NCI-H128 (cell line): ENCODE results near the gene TRAF6.
A peak's percentile ranks its signal among the peaks of the same experiment; 100 is the strongest.
"Not testable (repeated sequence)": the region's sequence is repeated elsewhere in the genome, so short reads cannot be mapped to it uniquely, and the experiment has no call there.

Source experiments
- DNase-seq: peaks from one replicate; lab custom pipeline; 2025; ENCODE audit not compliant: unreplicated experiment; lab: John Stamatoyannopoulos, UW

Gene TRAF6, protein sequence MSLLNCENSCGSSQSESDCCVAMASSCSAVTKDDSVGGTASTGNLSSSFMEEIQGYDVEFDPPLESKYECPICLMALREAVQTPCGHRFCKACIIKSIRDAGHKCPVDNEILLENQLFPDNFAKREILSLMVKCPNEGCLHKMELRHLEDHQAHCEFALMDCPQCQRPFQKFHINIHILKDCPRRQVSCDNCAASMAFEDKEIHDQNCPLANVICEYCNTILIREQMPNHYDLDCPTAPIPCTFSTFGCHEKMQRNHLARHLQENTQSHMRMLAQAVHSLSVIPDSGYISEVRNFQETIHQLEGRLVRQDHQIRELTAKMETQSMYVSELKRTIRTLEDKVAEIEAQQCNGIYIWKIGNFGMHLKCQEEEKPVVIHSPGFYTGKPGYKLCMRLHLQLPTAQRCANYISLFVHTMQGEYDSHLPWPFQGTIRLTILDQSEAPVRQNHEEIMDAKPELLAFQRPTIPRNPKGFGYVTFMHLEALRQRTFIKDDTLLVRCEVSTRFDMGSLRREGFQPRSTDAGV

DNA sequence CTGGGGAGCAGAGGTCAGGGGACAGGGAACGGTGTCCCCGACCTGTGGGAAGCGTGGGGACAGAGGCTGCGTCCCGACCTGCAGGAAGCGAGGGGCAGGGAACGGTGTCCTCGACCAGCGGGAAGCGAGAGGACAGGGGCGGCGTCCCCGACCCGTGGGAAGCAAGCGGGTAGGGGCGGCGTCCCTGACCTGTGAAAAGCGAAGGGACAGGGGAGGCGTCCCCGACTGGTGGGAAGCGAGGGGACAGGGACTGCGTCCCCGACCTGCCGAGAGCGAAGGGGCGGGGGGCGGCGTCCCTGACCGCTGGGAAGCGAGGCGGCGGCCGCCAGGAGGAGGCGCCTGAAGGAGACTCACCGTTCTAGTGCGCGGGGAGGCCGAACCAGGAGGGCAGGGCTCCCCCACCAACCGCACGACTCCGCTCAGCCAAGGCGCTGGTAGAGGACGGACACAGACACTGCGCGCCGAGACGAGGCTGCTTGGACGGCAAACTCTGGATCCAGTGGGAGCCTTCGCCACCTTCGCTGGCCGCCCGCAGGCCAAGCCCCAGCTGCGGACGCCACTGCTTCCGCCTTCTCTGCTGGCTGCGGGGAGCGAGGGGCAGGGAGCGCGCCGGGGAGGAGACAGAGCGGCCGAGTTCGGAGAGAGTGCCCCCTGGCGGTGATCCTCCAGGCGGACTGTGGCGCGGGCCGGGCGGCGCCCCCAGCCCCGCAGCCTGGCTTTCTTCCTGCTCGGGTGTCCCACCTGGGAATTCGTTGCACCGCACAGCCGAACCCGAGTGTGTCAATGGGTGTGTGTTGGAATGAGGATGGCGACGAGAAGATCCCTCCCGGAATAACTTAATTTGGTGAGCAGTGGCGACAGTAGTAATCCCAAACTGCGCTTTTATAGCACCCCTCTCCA is at the start of gene TRAF6:
TSS of gene TRAF6 (minus strand) at position 579 of the 900 bp plus-strand sequence. CDS start 8,757 bp downstream, outside the sequence.
- peak; percentile 20 for DNase-seq

DNA sequence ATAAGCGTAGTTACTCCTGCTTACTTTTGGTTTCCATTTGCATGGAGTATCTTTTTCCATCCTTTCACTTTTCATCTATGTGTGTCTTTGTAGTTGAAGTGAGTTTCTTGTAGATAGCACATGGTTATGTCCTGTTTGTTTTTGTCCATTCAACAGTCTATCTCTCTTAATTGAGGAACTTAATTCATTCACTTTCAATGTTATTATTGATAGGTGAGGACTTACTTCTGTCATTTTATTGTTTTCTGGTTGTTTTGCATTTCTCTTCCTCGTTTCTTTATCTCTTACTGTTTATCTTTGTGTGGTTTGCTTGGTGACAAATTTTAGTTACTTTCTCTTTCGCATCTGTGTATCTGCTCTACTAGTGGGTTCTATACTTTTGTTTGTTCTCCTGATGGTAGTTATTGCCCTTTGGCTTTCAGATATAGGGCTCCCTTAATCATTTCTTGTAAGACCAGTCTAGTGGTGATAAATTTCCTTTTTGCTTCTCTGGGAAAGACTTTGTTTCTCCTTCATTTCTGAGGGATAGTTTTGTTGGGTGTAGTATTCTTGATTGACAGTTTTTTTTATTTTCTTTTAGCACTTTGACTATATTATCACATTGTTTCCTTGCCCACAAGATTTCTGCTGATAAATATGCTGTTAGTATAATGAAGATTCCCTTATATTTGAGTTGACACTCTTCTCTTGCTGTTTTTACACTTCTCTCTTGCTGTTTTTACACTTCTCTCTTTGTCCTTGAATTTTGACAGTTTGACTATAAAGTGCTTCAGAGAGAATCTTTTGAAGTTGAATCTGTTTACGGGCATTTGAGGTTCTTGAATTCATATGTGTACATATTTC is 48.7 kb upstream of the TRAF6 start:
- DNase-seq, result no peak

DNA sequence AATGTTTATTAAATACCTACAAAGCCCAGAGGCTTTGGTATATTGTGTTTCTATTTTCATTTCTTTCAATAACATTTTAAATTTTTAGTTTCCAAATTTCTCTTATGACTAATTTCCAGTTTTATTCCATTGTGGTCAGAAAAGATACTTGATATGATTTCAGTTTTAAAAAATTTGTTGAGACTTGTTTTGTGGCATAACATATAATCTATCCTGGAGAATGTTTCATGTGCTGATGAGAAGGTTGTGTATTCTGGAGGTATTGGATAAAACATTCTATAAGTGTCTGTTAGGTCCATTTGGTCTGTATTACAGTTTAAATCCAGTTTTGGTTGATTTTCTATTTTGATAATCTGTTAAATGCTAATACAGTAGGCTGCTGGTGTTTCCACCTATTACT is 47.9 kb upstream of the TRAF6 start:
- no peak for DNase-seq

DNA sequence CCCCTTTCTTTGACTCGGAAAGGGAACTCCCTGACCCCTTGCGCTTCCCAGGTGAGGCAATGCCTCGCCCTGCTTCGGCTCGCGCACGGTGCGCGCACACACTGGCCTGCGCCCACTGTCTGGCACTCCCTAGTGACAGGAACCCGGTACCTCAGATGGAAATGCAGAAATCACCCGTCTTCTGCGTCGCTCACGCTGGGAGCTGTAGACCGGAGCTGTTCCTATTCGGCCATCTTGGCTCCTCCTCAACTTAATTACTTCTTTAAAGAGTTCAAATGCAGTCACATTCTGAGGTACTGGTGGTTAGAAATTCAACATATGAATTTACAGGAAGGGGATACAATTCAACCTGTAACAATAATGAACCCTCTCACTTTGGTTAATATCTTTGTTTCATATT is 47.3 kb upstream of the TRAF6 start:
- DNase-seq, result not testable (repeated sequence)

DNA sequence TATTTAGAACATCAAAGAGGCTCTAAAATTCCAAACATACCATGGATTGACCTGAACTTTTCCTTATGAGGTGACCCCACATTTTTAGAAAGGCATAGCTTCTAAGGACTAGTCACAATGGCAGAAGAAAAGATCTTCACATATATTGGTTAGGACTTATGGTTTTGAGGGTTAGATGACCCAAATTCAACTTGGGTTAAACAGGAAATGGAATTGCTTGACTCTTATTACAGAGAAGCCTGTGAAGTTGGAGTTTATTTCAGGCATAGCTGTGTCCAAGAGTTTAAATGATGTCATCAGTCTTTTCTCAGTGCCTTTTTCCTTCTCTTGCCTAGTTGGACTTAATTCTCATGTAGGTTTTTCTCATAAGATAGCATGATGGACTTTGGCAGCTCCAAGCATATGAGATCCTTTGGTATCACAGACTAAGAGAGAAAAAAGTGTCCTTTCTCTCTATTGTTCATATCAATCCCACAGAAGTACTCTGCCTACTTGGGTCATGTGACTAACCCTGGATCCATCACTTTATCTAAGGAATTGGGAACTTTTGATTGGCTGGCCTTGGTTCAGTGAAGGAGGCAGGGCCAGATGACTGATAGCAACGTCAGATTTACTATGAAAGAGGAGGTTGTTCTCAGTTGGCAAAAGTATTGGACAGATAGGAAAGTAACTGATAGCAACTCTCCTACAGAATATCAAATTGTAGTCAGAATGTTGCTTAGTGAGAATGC is 40.5 kb upstream of the TRAF6 start:
- no peak for DNase-seq

DNA sequence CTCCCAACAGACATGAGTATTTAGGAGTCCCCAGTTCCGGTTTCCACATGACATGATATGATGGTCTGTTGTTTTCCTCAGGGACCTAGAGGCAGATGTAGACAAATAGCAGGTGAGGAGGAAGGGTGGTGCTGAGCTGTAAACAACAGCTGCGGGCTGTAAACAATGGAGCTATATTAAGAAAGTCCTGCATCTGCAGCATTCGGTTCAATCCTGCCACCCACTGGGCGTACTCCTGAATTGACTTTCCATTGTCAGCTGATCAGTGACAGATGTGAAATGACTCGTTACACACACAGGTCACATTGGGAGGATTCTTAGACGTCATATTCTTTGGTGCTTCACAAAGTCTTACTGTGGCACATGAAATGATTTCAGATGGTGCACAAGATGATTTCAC is 30.9 kb upstream of the TRAF6 start:
- no peak for DNase-seq

DNA sequence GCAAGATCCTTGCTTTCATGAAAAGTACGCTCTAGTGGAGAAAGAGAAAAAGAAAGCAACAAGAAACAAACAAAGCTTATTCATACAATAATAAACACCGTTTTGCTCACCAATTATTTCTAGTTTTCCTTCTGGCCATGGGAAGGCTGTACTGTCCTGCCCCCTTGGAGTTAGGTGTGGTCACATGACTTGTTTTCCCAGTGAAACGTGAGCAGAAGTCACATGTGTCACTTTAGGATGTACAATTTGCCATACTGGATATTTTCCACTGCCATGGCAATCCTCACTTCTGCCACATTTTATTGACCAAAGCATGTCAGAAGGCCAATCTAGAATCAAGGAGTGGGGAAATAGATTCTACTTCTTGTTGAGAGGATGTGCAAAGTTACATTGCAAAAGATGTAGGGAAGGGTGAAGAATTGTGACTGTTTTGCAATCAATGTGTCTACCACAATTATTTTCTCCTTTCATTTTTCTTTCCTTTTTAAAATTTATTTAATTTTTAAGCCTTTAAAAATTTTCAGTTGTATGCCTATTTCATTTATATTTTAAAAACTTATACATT is 24.3 kb upstream of the TRAF6 start:
- no peak for DNase-seq

DNA sequence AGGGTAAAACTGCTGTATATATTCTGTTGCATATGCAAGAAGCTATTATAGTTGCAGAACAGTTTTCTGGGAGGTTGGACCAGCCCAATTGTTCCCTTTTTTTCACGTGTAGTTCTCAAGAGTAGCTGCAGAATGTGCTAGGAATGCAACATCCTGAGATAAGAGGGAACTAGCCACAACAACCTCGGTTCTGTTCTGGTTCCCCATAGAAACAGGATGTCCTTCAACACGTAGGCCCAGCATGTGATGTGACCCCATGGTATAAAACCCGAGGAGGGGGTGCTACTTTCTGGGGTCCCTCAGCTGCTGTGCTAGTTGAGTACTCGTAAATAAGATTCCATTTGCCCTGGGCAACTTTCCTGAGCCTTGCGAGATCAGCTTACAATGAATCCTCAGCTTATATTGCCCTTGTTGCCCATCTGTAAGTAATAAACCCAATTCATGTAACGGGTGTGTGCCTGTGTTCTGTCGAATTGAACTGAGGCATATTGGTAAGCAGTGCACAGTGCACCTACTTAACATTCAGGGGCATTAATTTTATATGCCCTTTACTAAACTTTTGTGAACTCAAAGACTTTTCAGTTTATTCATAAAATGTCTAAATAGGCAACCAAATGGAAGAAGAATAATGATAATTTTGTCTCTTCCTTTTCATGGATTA is 23.0 kb upstream of the TRAF6 start:
- DNase-seq, result no peak

DNA sequence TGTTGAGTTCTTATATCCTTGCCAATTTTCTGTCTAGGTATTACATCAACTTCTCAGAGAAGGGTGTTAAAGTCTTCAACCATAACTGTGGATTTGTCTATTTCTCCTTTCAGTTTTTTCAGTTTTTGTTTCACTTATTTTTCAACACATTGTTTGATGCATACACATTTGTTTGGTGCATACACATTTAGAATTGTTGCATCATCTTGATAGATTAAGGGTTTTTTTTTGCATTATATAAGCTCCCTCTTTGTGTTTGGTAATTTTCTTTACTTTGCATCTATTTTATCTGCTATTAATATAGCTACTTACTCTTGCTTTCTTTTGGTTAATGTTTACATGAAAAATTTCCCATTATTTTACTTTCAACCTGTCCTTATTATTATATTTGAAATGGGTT is 20.8 kb upstream of the TRAF6 start:
- DNase-seq, result no peak

DNA sequence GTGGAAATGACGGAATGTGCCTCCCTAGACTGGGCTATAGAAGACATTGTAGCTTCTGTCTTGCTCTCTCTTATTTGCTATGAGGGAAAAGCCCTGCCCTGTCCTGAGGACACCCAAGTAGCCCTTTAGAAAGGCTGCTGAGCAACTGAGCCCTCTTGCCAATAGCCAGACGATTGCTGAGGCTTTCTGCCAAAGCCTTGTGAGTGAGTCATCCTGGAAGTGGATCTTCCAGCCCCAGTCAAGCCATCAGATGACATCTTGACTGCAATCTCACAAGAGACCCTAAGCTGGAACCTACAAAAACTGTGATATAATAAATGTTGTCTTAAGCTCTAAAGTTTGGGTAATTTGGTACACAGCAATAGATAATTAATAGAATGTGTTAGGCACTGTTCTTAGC is 3.9 kb upstream of the TRAF6 start:
- DNase-seq, result no peak

DNA sequence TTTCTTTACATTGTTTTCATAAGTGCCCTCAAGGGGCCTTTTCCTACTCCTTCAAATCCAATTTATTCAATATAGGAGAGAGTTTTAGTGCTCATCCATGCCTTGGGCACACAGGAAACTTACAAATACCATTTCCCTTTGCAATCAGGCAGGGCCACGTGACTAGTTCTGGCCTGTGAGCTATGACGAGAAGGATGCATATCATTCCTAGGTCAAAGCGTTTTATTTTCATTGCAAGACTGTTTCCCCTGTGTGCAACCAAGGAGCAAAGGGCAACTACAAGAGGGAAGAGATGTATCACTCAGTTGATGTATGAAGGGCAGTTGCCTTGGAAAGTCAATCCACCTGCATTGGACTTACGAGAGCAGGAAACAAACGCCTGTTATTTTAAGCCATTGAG is 1.9 kb upstream of the TRAF6 start:
- no peak for DNase-seq

DNA sequence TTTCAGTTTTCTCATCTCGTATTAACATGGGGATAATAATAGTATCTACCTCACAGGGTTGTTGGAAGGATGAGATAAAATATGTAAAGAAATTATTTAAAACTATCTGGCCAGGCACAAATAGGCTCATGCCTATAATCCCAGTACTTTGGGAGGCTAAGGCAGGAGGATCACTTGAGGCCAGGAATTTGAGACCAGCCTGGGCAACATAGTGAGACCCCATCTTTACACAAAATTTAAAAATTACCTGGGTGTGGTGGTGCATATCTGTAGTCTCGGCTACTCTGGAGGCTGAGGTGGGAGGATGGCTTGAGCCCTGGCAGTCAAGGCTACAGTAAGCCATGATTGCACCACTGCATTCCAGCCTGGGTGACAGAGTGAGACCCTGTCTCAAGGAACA is 990 bp upstream of the TRAF6 start:
- not testable (repeated sequence) for DNase-seq

DNA sequence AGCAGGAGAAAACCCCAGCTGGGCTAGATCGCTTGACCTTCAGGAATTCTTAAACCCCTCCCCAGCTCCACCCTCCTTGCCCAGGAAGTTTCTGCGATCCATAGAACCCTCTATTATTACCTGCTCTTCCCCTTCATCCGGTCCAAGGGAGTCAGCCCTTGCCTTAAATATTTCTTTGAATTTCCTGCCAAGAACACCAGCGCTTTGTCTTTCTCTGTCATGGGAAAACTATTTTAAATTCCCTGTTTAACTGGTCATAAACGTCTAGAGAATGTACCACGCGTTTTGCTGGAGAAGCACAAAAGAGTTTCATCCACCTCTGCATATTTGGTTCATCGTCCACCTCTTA is 496 bp upstream of the TRAF6 start:
- DNase-seq, result no peak

DNA sequence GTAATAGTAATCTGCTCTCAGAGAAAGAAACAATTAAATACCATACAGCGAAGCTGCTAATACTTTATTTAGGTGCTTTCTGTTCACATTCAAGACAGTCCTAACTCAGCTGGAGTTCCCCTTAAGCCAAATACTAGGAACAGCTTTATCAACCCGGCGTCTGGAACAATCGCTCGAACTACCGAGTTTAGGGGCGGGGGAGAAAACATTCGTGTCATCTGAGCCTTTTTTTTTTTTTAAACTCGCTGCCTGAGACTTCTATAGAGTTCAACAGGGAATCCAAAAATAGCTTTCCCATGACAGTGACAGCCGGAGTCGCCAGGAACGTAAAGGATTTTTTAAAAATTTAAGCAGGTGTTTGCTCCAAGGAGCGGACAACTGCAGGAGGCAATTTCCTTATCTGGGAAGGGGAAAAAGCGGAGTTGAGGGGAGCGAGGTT is 852 bp downstream of the TRAF6 start:
- DNase-seq, result no peak

DNA sequence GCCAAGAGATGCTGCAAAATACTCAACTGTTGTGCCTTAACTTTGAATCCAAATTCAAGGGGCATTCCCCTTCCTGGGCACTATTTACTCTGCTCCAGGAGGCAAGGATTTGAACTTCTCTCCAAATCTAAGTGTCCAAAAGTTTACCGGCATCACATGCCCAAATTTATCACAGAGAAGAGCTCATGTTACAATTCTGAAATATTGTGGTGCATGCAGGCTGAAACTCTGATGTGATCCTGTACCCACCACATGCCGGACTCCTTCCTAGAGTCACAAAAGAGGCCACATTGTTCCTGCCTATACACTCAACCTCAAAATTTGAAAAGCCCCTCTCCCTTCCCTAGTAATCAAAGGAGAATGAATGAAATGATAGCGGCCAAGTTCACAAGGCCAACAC is 1.3 kb downstream of the TRAF6 start:
- no peak for DNase-seq

DNA sequence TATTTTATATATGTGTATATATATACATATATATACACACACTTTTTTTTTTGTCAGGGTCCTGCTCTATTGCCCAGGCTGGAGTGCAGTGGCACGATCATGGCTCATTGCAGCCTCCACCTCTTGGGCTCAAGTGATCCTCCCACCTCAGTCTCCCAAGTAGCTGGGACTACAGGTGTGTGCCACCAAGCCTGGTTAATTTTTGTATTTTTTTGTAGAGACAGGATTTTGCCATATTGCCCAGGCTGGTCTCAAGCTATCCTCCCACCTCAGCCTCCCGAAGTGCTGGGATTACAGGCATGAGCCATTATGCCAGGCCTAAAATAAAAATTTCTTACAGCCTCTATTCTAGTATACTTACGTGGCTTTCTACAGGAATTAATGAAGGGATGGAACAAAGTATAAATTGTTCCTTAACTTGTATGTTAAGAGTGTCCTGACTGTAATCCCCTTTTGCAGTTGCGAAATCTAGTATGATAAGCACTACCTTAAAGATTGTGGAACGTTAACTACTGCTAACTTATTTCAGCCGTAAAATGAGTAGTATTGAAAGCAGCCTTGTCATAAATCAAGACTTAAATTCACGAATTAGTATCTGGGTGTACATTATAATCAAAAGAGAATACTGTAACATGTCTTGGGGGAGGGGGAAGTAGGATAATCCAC is 2.1 kb downstream of the TRAF6 start:
- no peak for DNase-seq

DNA sequence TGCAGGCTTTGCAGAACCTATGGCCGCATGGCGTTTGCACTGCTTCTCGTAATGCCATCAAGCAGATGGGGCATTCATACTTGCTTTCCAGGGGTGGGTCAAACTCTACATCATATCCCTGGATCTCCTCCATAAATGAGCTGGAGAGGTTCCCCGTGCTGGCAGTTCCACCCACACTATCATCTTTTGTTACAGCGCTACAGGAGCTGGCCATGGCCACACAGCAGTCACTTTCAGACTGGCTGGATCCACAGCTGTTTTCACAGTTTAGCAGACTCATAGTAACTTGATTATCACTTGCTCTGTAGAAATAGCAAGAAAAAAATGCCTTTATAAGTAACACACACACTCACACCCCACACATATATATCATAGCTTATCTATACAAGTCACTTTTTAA is 8.8 kb downstream of the TRAF6 start:
- no peak for DNase-seq

DNA sequence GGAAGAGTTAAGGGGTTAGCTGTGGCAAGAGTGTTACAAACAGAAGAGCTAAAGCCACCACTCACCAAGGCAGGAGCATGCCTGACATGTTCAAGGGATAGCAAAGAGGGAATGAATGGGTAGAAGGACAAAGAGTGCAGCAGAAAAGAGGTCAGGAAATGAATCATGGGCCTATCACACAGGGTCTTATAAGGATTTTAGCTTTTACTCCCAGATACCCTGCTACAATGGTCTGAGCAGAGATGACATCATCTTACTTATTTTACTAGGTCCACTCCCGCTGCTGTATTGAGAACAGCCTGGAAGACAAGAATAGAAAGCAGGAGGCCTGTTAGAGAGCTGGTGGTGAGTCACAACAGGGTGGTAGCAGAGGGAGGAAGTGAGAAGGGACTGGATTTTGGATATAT is 9.8 kb downstream of the TRAF6 start:
- DNase-seq, result no peak

DNA sequence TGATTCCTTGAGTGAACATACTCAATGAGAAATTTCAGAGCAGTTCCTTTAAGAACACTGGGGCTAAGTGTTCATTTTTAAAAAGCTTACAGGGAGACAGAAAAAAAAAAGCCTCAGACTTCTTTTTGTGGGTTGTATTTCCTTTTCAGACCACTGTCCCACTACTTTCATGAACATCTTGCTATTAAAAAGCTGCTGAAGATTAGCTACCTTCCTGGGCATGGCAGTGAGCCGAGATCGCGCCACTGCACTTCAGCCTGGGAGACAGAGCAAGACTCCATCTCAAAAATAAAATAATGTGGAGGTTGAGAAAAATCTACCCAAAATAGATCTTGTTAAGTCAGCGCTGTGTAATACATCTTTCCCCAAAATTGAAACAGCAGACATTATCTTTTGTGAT is 10.8 kb downstream of the TRAF6 start:
- no peak for DNase-seq
